Measurements from ENCODE around the gene GNAQ. TPM values are rescaled to one million over a fixed set of nuclear protein-coding genes. Genes with fewer than 3 reads are reported as not detected.

Gene GNAQ
- total and polyA plus RNA-seq, 2 donors from 2014 or later: 16.2 to 83.4 TPM

DNA sequence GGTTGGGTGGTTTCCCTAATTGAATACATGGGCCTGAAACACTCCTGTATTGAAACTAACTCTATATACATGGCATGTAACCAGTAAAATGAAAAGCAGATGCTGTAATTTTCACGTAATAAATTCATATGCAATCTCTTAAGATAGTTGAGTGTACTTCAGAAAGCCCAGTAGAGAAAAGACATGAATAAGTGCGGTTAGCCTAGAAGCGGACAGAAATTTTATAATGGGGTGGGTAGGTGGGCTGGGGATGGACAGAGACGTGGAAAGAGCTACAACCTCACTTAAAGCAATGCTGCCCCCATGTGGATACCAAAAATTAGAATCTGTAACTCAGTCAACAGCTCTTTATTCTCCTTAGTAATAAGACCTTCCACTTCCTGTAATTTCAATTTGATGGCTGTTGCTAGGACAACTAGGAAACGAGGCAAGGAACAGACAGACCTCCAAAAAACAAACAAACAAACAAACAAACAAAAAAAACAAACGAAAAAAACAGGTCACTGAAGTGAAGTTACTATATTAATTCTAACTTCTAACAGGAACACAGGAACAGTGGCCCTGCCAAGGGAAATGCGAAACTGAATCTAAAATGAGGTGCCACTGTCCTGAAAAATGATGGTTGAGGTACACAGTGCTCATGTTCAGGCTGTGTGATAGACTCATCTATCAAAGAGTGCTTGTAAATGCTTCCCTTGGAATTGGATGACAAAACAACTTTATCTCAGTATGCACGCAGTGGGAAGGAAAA is 280.1 kb downstream of the GNAQ start:
- DNase-seq: peak in 3 of 5 donors; percentile 35 to 91 (median 84)
- peak; percentile 37 for FAIRE-seq

DNA sequence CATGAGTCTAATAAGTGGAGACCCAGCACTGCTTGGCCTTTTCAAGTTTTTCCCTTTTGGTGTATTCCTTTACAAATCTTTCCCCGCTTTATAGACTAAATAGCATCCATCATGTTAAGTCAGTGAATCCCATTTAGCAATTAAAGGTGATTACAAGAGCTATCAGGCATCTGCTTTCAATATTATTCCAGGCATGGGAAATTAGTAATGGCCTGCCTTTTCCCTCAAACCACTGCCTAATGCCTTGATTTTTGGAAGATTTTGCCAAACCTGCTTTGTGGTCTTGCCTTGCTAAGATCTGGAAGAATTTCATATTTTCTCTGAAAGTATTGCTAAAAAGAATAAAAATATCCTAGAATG is 280.6 kb downstream of the GNAQ start:
- DNase-seq: no peak
- no peak overlapping the region for H3K27ac ChIP-seq (ENCODE audit: low read depth in 2 of 2, low read length in 2 of 2)
- no peaks in the 10 kb centered on the region for H3K9me3 ChIP-seq (ENCODE audit: control insufficient read depth in 2 of 3, insufficient read depth in 1 of 3, low read length in 3 of 3)
- peaks cover 0 to 3% (median 0%) of the 10 kb centered on the region in 3 donors for H3K36me3 ChIP-seq (ENCODE audit: control insufficient read depth in 2 of 3, insufficient read depth in 3 of 3, low read length in 3 of 3)
- H3K4me1 ChIP-seq (ENCODE audit: control insufficient read depth in 2 of 3, insufficient read depth in 2 of 3, low read depth in 1 of 3, low read length in 3 of 3): peaks cover 0 to 3% (median 0%) of the 10 kb centered on the region in 3 donors
- intact Hi-C loops (cut with DNase I): no loop called here
- no peak overlapping the region for H3K4me3 ChIP-seq (ENCODE audit: low read length in 3 of 3)
- TF ChIP-seq, protein P1, sequence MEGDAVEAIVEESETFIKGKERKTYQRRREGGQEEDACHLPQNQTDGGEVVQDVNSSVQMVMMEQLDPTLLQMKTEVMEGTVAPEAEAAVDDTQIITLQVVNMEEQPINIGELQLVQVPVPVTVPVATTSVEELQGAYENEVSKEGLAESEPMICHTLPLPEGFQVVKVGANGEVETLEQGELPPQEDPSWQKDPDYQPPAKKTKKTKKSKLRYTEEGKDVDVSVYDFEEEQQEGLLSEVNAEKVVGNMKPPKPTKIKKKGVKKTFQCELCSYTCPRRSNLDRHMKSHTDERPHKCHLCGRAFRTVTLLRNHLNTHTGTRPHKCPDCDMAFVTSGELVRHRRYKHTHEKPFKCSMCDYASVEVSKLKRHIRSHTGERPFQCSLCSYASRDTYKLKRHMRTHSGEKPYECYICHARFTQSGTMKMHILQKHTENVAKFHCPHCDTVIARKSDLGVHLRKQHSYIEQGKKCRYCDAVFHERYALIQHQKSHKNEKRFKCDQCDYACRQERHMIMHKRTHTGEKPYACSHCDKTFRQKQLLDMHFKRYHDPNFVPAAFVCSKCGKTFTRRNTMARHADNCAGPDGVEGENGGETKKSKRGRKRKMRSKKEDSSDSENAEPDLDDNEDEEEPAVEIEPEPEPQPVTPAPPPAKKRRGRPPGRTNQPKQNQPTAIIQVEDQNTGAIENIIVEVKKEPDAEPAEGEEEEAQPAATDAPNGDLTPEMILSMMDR (IDR thresholded peaks at IDR 0.05; ENCODE audit: borderline replicate concordance, extremely low read depth, insufficient read depth): no peak
- H3K9ac ChIP-seq (ENCODE audit: low read length in 3 of 3): no peak overlapping the region
- FAIRE-seq: no peak
- H3K27me3 ChIP-seq (ENCODE audit: control insufficient read depth, insufficient read depth, low read length): no peaks in the 10 kb centered on the region

More for the DNA sequence above, 280.1 kb downstream of the GNAQ start:
- H3K9ac ChIP-seq (ENCODE audit: low read length in 3 of 3): no peak overlapping the region
- peaks cover 0 to 3% (median 0%) of the 10 kb centered on the region in 3 donors for H3K4me1 ChIP-seq (ENCODE audit: control insufficient read depth in 2 of 3, insufficient read depth in 2 of 3, low read depth in 1 of 3, low read length in 3 of 3)
- H3K27ac ChIP-seq (ENCODE audit: low read depth in 2 of 2, low read length in 2 of 2): no peak overlapping the region
- no peak overlapping the region for H3K4me3 ChIP-seq (ENCODE audit: low read length in 3 of 3)
- H3K27me3 ChIP-seq (ENCODE audit: control insufficient read depth, insufficient read depth, low read length): no peaks in the 10 kb centered on the region
- H3K9me3 ChIP-seq (ENCODE audit: control insufficient read depth in 2 of 3, insufficient read depth in 1 of 3, low read length in 3 of 3): no peaks in the 10 kb centered on the region
- TF ChIP-seq, protein P1 (IDR thresholded peaks at IDR 0.05; ENCODE audit: borderline replicate concordance, extremely low read depth, insufficient read depth): peak; percentile 44
- intact Hi-C loops (cut with DNase I): no loop called here
- H3K36me3 ChIP-seq (ENCODE audit: control insufficient read depth in 2 of 3, insufficient read depth in 3 of 3, low read length in 3 of 3): peaks cover 0 to 3% (median 2%) of the 10 kb centered on the region in 3 donors

DNA sequence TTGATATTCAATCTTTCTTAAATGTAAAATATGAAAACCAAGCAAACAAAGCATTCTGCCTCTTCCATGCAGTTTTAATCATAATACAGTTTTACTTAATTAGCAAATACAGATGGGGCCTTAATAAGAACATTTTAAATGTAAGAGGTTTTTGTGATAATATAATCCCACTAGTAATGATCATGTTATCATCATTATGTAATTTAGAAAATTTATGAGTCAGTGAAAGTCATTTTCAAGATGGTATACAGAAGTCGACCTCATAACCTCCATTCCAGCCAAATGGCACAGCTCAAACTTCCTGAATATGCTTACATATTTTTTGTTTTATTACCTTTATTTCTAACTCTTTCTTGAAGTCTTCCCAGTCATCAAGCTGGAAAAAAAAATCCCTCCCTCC is 281.3 kb downstream of the GNAQ start:
- DNase-seq: no peak
- Histone ChIP-seq H3K27me3 (ENCODE audit: control insufficient read depth, insufficient read depth, low read length) (no peaks in the 10 kb centered on the region), H3K4me1 (ENCODE audit: control insufficient read depth in 2 of 3, insufficient read depth in 2 of 3, low read depth in 1 of 3, low read length in 3 of 3) (peaks cover 0 to 3% (median 0%) of the 10 kb centered on the region in 3 donors), H3K27ac (ENCODE audit: low read depth in 2 of 2, low read length in 2 of 2) (no peak overlapping the region), H3K36me3 (ENCODE audit: control insufficient read depth in 2 of 3, insufficient read depth in 3 of 3, low read length in 3 of 3) (peaks cover 0 to 3% (median 0%) of the 10 kb centered on the region in 3 donors), H3K4me3 (ENCODE audit: low read length in 3 of 3) (no peak overlapping the region), H3K9me3 (ENCODE audit: control insufficient read depth in 2 of 3, insufficient read depth in 1 of 3, low read length in 3 of 3) (no peaks in the 10 kb centered on the region), H3K9ac (ENCODE audit: low read length in 3 of 3) (no peak overlapping the region)
- FAIRE-seq: peak; percentile 44
- intact Hi-C loops (cut with DNase I): no loop called here
- TF ChIP-seq, protein P1 (IDR thresholded peaks at IDR 0.05; ENCODE audit: borderline replicate concordance, extremely low read depth, insufficient read depth): no peak
